Measurements from ENCODE around the gene EPG5. TPM values are rescaled to one million over a fixed set of nuclear protein-coding genes. Genes with fewer than 3 reads are reported as not detected.
"Not testable (repeated sequence)": the region's sequence is repeated elsewhere in the genome, so short reads cannot be mapped to it uniquely, and the experiment has no call there.

Gene EPG5
- polyA plus RNA-seq, 4 donors, result 3.5 to 23.5 (median 4.3) TPM

GRCh38 chr18:46001892-46002291 is 34.8 kb upstream of the EPG5 start:
- Histone ChIP-seq H3K4me3 (ENCODE audit: low read depth in 1 of 3, low read length in 3 of 3) (no peak overlapping the region), H3K36me3 (ENCODE audit: control insufficient read depth in 3 of 3, insufficient read depth in 2 of 3, low read depth in 1 of 3, low read length in 3 of 3) (peaks cover 0 to 3% (median 0%) of the 10 kb centered on the region in 3 donors), H3K27me3 (ENCODE audit: control insufficient read depth in 3 of 3, insufficient read depth in 3 of 3, low read length in 3 of 3) (no peaks in the 10 kb centered on the region), H3K27ac (ENCODE audit: low read depth in 1 of 3, low read length in 2 of 3) (no peak overlapping the region), H3K4me1 (ENCODE audit: control insufficient read depth in 3 of 3, insufficient read depth in 2 of 3, low read depth in 1 of 3, low read length in 2 of 3) (no peaks in the 10 kb centered on the region), H3K9me3 (ENCODE audit: control insufficient read depth in 2 of 2, insufficient read depth in 1 of 2, low read depth in 1 of 2, low read length in 1 of 2) (no peaks in the 10 kb centered on the region)
- no peak for FAIRE-seq
- 92 to 98% (median 93%) methylated on average over 2 of the region's 2 CpGs for WGBS, 3 donors
- no peak for DNase-seq

- Histone ChIP-seq H3K36me3 (ENCODE audit: control insufficient read depth in 3 of 3, insufficient read depth in 2 of 3, low read depth in 1 of 3, low read length in 3 of 3) (peaks cover 0 to 3% (median 0%) of the 10 kb centered on the region in 3 donors), H3K9me3 (ENCODE audit: control insufficient read depth in 2 of 2, insufficient read depth in 1 of 2, low read depth in 1 of 2, low read length in 1 of 2) (no peaks in the 10 kb centered on the region), H3K4me3 (ENCODE audit: low read depth in 1 of 3, low read length in 3 of 3) (no peak overlapping the region), H3K27ac (ENCODE audit: low read depth in 1 of 3, low read length in 2 of 3) (no peak overlapping the region), H3K4me1 (ENCODE audit: control insufficient read depth in 3 of 3, insufficient read depth in 2 of 3, low read depth in 1 of 3, low read length in 2 of 3) (no peaks in the 10 kb centered on the region), H3K27me3 (ENCODE audit: control insufficient read depth in 3 of 3, insufficient read depth in 3 of 3, low read length in 3 of 3) (no peaks in the 10 kb centered on the region)
- no peak for DNase-seq
- no peak for FAIRE-seq
- 60 to 83% (median 72%) methylated on average over 1 of the region's 1 CpG for WGBS, 3 donors
These were observed 33.9 kb upstream of the EPG5 start for GRCh38 chr18:46001074-46001473.

GRCh38 chr18:45999536-45999935 is 32.4 kb upstream of the EPG5 start:
- WGBS, 3 donors, result 71 to 79% (median 79%) methylated on average over 3 of the region's 3 CpGs
- Histone ChIP-seq H3K27me3 (ENCODE audit: control insufficient read depth in 3 of 3, insufficient read depth in 3 of 3, low read length in 3 of 3) (no peaks in the 10 kb centered on the region), H3K36me3 (ENCODE audit: control insufficient read depth in 3 of 3, insufficient read depth in 2 of 3, low read depth in 1 of 3, low read length in 3 of 3) (peaks cover 0 to 5% (median 0%) of the 10 kb centered on the region in 3 donors), H3K4me1 (ENCODE audit: control insufficient read depth in 3 of 3, insufficient read depth in 2 of 3, low read depth in 1 of 3, low read length in 2 of 3) (no peaks in the 10 kb centered on the region), H3K27ac (ENCODE audit: low read depth in 1 of 3, low read length in 2 of 3) (no peak overlapping the region), H3K4me3 (ENCODE audit: low read depth in 1 of 3, low read length in 3 of 3) (no peak overlapping the region), H3K9me3 (ENCODE audit: control insufficient read depth in 2 of 2, insufficient read depth in 1 of 2, low read depth in 1 of 2, low read length in 1 of 2) (no peaks in the 10 kb centered on the region)
- FAIRE-seq, result no peak
- DNase-seq, result no peak

GRCh38 chr18:45998244-45998643 is 31.1 kb upstream of the EPG5 start:
- 65 to 84% (median 67%) methylated on average over 3 of the region's 3 CpGs for WGBS, 3 donors
- no peak overlapping the region for H3K4me3 ChIP-seq (ENCODE audit: low read depth in 1 of 3, low read length in 3 of 3)
- H3K9me3 ChIP-seq (ENCODE audit: control insufficient read depth in 2 of 2, insufficient read depth in 1 of 2, low read depth in 1 of 2, low read length in 1 of 2), result no peaks in the 10 kb centered on the region
- peaks cover 0 to 5% (median 0%) of the 10 kb centered on the region in 3 donors for H3K36me3 ChIP-seq (ENCODE audit: control insufficient read depth in 3 of 3, insufficient read depth in 2 of 3, low read depth in 1 of 3, low read length in 3 of 3)
- no peaks in the 10 kb centered on the region for H3K4me1 ChIP-seq (ENCODE audit: control insufficient read depth in 3 of 3, insufficient read depth in 2 of 3, low read depth in 1 of 3, low read length in 2 of 3)
- H3K27ac ChIP-seq (ENCODE audit: low read depth in 1 of 3, low read length in 2 of 3), result no peak overlapping the region
- DNase-seq, result no peak
- FAIRE-seq, result no peak
- H3K27me3 ChIP-seq (ENCODE audit: control insufficient read depth in 3 of 3, insufficient read depth in 3 of 3, low read length in 3 of 3), result no peaks in the 10 kb centered on the region

DNA sequence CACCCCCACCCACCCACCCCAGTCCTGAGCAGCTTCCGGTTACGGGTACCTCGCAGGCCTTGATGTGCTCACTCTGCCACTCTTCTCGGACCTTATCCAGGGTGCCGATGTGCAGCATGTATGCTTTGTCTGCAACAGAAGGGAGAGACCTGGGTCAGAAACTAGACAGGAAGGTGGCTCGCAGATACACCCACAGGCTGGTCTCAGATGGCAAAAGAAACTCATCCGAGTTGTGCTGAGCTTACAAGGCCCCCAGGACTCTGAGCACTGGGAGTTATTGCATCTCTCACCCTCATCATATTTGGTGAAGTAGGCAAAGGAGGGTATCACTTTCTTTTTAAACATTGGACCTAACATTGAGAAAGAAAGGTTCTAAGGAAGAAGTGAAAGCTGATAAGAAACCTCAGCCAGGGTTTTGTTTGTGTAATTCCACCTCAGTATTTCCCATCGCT is 30.6 kb upstream of the EPG5 start:
- Histone ChIP-seq H3K4me3 (ENCODE audit: low read depth in 1 of 3, low read length in 3 of 3) (no peak overlapping the region), H3K9me3 (ENCODE audit: control insufficient read depth in 2 of 2, insufficient read depth in 1 of 2, low read depth in 1 of 2, low read length in 1 of 2) (no peaks in the 10 kb centered on the region), H3K27me3 (ENCODE audit: control insufficient read depth in 3 of 3, insufficient read depth in 3 of 3, low read length in 3 of 3) (no peaks in the 10 kb centered on the region), H3K4me1 (ENCODE audit: control insufficient read depth in 3 of 3, insufficient read depth in 2 of 3, low read depth in 1 of 3, low read length in 2 of 3) (no peaks in the 10 kb centered on the region), H3K27ac (ENCODE audit: low read depth in 1 of 3, low read length in 2 of 3) (peak overlapping the region in 1 of 3 donors; percentile 27), H3K36me3 (ENCODE audit: control insufficient read depth in 3 of 3, insufficient read depth in 2 of 3, low read depth in 1 of 3, low read length in 3 of 3) (peaks cover 0 to 5% (median 0%) of the 10 kb centered on the region in 3 donors)
- DNase-seq (no peak), FAIRE-seq (no peak)
- WGBS, 3 donors, result 71 to 85% (median 80%) methylated on average over 8 of the region's 8 CpGs

DNA sequence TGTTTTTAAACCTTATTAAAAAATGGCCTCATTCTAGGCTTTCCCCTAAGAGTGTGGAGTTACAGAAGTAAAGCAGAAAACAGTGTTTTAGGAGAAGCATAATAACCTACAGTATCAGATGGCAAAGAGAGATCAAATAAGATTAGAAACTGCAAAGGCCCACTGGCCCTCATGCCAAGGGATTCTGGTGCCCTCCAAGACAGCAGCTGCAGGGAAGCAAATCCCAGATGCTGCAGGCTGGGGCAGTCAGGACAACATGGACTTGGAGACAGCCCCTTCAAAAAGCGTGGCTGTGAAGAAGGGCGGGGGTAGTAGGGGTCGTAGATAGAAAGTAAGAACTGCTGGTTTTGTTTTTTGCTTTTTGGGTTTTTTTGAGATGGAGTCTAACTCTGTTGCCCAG is 28.3 kb upstream of the EPG5 start:
- no peaks in the 10 kb centered on the region for H3K27me3 ChIP-seq (ENCODE audit: control insufficient read depth in 3 of 3, insufficient read depth in 3 of 3, low read length in 3 of 3)
- no peak for FAIRE-seq

DNA sequence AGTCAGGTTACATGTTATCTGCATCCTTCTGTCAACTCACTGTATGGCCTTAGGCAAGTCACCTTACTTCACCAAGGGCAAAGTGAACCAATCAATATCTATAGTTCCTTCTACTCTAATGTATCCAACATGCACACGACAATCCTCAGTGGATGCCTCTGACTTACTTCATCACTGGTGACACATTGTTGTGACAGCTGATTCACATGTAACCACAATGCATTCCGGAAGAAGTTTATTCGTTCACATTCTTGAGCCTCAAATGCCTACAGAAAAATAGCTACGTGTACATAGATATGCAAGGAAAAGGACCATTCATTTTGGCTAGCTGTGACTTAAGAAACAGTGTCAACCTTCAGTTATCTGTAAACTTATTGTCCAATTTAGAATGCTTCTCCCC is 26.3 kb upstream of the EPG5 start:
- peaks cover 0 to 2% (median 0%) of the 10 kb centered on the region in 3 donors for H3K36me3 ChIP-seq (ENCODE audit: control insufficient read depth in 3 of 3, insufficient read depth in 2 of 3, low read depth in 1 of 3, low read length in 3 of 3)
- WGBS, 3 donors, result 82 to 93% (median 87%) methylated on average over 4 of the region's 4 CpGs
- no peaks in the 10 kb centered on the region for H3K9me3 ChIP-seq (ENCODE audit: control insufficient read depth in 2 of 2, insufficient read depth in 1 of 2, low read depth in 1 of 2, low read length in 1 of 2)
- no peak for FAIRE-seq
- no peak overlapping the region for H3K4me3 ChIP-seq (ENCODE audit: low read depth in 1 of 3, low read length in 3 of 3)
- H3K27me3 ChIP-seq (ENCODE audit: control insufficient read depth in 3 of 3, insufficient read depth in 3 of 3, low read length in 3 of 3), result no peaks in the 10 kb centered on the region
- no peak overlapping the region for H3K27ac ChIP-seq (ENCODE audit: low read depth in 1 of 3, low read length in 2 of 3)
- DNase-seq, result no peak
- no peaks in the 10 kb centered on the region for H3K4me1 ChIP-seq (ENCODE audit: control insufficient read depth in 3 of 3, insufficient read depth in 2 of 3, low read depth in 1 of 3, low read length in 2 of 3)

More for the DNA sequence above, 28.3 kb upstream of the EPG5 start:
- Histone ChIP-seq H3K4me1 (ENCODE audit: control insufficient read depth in 3 of 3, insufficient read depth in 2 of 3, low read depth in 1 of 3, low read length in 2 of 3) (no peaks in the 10 kb centered on the region), H3K4me3 (ENCODE audit: low read depth in 1 of 3, low read length in 3 of 3) (no peak overlapping the region), H3K9me3 (ENCODE audit: control insufficient read depth in 2 of 2, insufficient read depth in 1 of 2, low read depth in 1 of 2, low read length in 1 of 2) (no peaks in the 10 kb centered on the region), H3K36me3 (ENCODE audit: control insufficient read depth in 3 of 3, insufficient read depth in 2 of 3, low read depth in 1 of 3, low read length in 3 of 3) (peaks cover 0 to 5% (median 0%) of the 10 kb centered on the region in 3 donors), H3K27ac (ENCODE audit: low read depth in 1 of 3, low read length in 2 of 3) (no peak overlapping the region)
- DNase-seq, result no peak
- 92 to 95% (median 94%) methylated on average over 3 of the region's 3 CpGs for WGBS, 3 donors

DNA sequence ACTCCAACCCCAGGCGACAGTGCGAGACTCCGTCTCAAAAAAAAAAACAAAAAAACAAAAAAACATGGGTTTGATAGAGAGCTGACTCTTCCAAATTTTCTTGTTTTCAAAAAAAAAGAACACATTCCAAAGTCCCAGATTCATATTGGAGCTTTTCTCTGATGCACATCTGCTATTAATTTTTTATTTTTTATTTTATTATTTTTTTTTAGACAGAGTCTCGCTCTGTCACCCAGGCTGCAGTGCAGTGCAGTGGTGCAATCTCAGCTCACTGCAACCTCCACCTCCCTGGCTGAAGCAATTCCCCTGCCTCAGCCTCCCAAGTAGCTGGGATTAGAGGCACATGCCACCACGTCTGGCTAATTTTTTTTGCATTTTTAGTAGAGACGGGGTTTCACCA is 25.4 kb upstream of the EPG5 start:
- not testable (repeated sequence) for H3K4me1 ChIP-seq (ENCODE audit: control insufficient read depth in 3 of 3, insufficient read depth in 2 of 3, low read depth in 1 of 3, low read length in 2 of 3); H3K9me3 ChIP-seq (ENCODE audit: control insufficient read depth in 2 of 2, insufficient read depth in 1 of 2, low read depth in 1 of 2, low read length in 1 of 2); H3K36me3 ChIP-seq (ENCODE audit: control insufficient read depth in 3 of 3, insufficient read depth in 2 of 3, low read depth in 1 of 3, low read length in 3 of 3); H3K4me3 ChIP-seq (ENCODE audit: low read depth in 1 of 3, low read length in 3 of 3); DNase-seq; H3K27me3 ChIP-seq (ENCODE audit: control insufficient read depth in 3 of 3, insufficient read depth in 3 of 3, low read length in 3 of 3); FAIRE-seq; H3K27ac ChIP-seq (ENCODE audit: low read depth in 1 of 3, low read length in 2 of 3)
- 91 to 94% (median 93%) methylated on average over 6 of the region's 6 CpGs for WGBS, 3 donors

DNA sequence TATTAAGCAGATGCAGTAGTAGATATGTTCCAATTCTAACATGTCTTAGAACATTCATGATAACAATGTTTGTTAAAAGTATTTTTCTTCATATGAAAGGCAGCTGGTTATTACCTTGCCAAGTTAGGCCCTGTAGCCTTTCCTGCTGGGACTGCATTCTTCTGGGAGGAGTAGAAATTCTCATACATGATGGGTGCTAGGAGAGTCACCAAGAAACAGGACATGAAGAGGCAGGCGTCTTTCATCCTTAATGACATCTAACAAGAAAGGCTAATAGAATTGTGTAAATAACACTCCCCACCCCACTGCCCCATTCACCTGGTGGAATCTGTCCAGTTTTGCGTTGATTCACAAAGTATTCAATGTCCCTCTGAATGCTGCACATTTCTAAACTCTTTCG is 24.7 kb upstream of the EPG5 start:
- H3K4me3 ChIP-seq (ENCODE audit: low read depth in 1 of 3, low read length in 3 of 3), result no peak overlapping the region

More for the DNA sequence above, 24.7 kb upstream of the EPG5 start:
- FAIRE-seq (no peak), DNase-seq (no peak)
- no peaks in the 10 kb centered on the region for H3K27me3 ChIP-seq (ENCODE audit: control insufficient read depth in 3 of 3, insufficient read depth in 3 of 3, low read length in 3 of 3)
- no peak overlapping the region for H3K27ac ChIP-seq (ENCODE audit: low read depth in 1 of 3, low read length in 2 of 3)
- no peaks in the 10 kb centered on the region for H3K4me1 ChIP-seq (ENCODE audit: control insufficient read depth in 3 of 3, insufficient read depth in 2 of 3, low read depth in 1 of 3, low read length in 2 of 3)
- peaks cover 0 to 5% (median 0%) of the 10 kb centered on the region in 3 donors for H3K36me3 ChIP-seq (ENCODE audit: control insufficient read depth in 3 of 3, insufficient read depth in 2 of 3, low read depth in 1 of 3, low read length in 3 of 3)
- WGBS, 3 donors, result 88 to 92% (median 92%) methylated on average over 3 of the region's 3 CpGs
- no peaks in the 10 kb centered on the region for H3K9me3 ChIP-seq (ENCODE audit: control insufficient read depth in 2 of 2, insufficient read depth in 1 of 2, low read depth in 1 of 2, low read length in 1 of 2)

Data from small intestine (tissue), 7 donors.